GM19351 (cell line): ENCODE measurements around the gene SPATA7.
A peak's percentile ranks its signal among the peaks of the same experiment; 100 is the strongest.

Experiments
- ATAC-seq: cut with Tn5 transposase; IDR thresholded peaks from one replicate; pipeline ENCODE4 v1.9.1; 2021; ENCODE audit warnings: mild to moderate bottlenecking, moderate library complexity; ENCODE audit not compliant: unreplicated experiment

SPATA7 gene

GRCh38 chr14:88417594-88417993, 32.1 kb downstream of the SPATA7 start:
- no peak for ATAC-seq

DNA sequence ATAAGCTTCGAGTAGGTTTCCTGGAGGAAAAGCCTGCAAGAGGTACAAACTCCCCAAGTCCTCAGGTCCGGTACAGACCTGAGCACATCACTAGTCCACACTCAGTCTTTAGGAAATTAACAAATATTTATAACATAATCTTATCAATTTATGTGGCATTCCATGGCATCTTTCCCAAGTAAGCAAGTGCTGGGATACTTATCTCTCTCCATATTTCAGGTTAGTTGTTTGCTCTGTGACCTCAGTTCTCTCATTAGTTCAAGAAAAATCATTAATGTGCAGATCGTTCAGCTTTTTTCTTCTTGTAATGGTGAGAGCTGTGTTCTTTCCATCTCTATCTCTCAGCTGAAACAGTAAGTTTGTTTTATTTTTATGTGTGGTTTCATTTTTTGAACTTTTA, 34.7 kb downstream of the SPATA7 start:
- ATAC-seq, result no peak

DNA sequence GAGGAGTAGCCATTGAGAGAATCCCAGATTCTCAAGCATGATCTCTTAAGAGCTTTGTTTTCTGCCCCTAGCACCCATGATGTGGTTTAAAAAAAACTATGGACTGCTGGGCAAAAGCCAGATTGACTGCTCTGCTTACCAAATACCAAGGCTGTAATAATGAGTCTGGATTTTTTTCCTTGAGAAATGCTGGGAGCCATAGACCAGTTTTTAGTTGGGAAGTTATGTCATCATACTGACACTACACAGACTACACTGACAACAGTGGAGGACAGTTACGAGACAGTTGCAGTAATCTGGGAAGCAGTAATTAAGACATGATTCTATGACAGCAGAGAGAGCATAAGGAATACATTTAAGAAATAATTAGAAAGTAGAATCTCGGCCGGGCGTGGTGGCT, 35.8 kb downstream of the SPATA7 start:
- no peak for ATAC-seq

DNA sequence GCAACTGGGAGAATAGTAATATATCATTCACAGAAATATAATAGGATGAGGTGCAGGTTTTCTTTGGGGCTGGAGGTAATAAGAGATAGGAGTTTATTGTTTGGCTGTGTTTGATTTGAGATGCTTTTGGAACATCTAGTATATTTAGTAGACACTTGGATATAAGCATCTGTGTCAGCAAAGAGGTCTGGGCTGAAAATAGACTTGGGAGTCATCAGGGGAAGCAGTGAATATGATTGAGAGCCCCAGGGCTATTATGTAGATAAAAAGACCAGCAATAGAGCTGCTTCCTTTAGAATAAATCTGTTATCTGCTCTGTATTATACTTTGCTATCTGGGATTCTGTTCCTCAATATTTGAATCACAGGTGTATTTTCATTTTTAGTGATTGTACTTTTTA, 36.6 kb downstream of the SPATA7 start:
- ATAC-seq, result no peak

GRCh38 chr14:88422919-88423650, 37.6 kb downstream of the SPATA7 start:
- ATAC-seq, result no peak

DNA sequence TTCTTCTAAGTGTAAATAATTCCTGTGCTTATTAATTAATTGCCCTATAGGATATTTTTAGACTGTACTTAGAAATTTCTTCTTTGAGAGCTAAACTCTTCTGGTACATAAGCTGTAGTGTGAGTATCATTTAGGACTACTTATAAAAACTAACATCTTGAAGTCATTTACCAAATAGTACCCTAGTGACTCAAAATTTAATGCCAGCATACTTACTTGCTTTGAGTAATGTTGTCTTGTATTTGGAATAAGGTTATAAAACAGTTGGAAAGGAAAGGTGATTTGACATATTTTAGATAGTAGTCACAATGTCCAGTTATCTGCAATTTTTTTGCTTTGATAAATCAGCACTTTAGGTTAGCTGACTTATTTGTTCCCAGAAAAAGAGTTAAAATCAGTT, 39.1 kb downstream of the SPATA7 start:
- ATAC-seq, result no peak

DNA sequence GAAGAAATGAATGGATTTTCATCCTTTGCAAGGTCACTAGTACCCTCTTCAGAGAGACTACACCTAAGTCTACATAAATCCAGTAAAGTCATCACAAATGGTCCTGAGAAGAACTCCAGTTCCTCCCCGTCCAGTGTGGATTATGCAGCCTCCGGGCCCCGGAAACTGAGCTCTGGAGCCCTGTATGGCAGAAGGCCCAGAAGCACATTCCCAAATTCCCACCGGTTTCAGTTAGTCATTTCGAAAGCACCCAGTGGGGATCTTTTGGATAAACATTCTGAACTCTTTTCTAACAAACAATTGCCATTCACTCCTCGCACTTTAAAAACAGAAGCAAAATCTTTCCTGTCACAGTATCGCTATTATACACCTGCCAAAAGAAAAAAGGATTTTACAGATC, 40.8 kb downstream of the SPATA7 start:
- ATAC-seq, result no peak

DNA sequence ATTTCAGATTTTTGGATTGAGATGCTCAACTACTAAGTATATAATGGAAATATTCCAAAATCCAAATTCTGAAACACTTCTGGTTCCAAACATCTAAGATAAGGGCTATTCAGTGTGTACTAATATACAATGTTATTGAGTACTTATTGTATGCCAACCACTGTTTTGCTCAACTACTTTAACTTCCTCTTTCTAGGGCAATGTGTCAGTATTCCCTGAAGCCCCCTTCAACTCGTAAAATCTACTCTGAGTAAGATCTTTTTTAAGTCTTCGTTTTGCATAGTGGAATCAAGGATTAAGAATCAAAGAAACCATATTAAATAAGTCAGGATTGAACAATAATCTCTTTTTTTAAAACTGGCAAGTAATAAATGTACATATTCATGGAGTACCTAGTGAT, 45.5 kb downstream of the SPATA7 start:
- no peak for ATAC-seq

DNA sequence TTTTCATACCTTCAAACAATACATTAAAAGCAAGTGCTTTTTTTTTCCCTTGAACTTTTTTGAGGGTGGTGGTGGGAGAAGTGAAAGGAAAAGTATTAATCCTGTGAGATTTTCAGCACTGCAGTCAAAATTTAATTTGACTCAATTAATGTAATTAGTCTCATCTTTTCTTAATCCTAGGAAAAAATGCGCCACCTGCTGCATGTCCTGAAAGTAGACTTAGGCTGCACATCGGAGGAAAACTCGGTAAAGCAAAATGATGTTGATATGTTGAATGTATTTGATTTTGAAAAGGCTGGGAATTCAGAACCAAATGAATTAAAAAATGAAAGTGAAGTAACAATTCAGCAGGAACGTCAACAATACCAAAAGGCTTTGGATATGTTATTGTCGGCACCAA, 52.2 kb downstream of the SPATA7 start:
- ATAC-seq, result no peak

- ATAC-seq, result no peak
Measured at GRCh38 chr14:88439088-88439487, 53.6 kb downstream of the SPATA7 start.

GRCh38 chr14:88452231-88452630, 66.8 kb downstream of the SPATA7 start:
- ATAC-seq, result no peak

DNA sequence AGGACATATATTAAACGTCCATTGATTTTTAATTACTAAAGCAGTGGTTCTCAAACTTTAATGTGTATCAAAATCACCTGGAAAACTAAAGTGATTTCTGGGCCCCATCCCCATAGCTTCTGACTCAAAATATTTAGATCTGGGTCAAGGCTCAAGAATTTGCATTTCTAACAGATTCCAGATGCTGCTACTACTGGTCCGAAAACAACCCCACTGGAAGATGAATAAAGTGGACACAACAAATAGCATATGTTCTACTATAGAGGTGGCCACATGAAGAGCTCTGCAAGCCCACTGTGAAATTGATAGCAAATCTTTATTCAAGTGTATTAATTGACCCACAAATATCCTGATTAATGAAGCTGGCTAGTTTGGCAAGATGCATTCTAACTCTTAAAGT, 69.4 kb downstream of the SPATA7 start:
- ATAC-seq, result no peak

GRCh38 chr14:88463318-88463717, 77.9 kb downstream of the SPATA7 start:
- ATAC-seq, result peak; percentile 82

DNA sequence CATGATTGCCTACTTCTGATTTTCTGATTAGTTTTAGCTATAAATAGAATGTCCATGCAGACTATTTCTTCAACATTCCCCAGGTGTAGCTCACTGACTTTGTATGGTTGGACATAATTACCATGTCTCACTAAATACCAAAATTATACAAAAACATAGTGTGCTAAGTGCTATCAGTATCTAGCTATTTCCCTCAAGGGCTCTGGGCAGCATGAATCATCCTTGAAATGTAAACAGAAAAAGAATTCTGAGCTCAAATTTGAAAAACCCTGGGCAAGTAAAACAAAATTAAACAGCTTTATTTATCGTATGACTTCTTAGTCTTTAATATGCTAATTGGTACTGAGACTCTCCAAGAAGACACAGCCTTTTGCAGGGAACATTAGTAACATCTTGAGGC, 82.9 kb downstream of the SPATA7 start:
- ATAC-seq, result no peak

DNA sequence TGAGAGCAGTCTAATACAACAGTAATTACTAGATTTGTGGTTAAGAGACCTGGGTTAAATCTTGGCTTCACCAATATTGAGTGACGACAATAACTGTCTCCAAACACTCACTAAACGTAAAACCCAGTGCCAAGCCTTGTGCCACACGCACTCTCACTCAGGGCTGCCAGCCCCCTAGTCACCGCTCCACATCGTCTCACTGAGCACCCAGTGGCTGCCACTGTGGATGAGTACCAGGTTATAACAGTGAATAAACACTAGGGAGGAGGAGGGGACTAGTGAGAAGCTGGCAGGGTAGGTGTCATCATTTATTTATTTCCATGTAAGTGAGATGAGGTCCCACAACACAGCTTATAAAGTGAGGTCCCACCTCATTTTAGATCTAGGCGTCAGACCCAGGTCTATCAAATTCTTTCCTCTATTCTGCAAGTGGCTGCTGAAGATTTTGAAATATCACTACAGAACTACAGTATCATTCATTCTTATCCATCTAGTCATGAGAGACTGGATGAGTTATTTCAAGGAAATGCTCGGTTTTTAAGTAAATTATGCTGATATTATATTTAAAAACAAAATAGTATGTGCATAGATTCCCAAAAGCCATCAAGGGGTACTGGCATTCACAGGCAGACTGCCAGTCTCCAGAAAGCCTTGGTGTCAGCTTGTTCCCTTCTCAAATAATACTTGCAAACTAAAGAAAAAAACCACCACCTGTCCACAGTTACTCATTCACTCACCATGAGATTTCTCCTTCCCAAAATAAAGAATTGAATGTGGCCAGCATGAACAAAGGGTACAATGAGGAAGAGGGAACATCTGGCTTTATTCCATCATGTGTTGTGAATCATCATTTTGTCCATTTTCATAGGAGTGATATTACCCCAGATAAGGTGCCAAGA, 85.3 kb downstream of the SPATA7 start:
- no peak for ATAC-seq

- no peak for ATAC-seq
Measured at GRCh38 chr14:88473791-88474190, 88.3 kb downstream of the SPATA7 start.

- ATAC-seq, result no peak
Measured at GRCh38 chr14:88476214-88476774, 90.8 kb downstream of the SPATA7 start.

GRCh38 chr14:88476825-88477224, 91.4 kb downstream of the SPATA7 start:
- ATAC-seq, result no peak

GRCh38 chr14:88477513-88478250, 92.2 kb downstream of the SPATA7 start:
- ATAC-seq, result no peak

DNA sequence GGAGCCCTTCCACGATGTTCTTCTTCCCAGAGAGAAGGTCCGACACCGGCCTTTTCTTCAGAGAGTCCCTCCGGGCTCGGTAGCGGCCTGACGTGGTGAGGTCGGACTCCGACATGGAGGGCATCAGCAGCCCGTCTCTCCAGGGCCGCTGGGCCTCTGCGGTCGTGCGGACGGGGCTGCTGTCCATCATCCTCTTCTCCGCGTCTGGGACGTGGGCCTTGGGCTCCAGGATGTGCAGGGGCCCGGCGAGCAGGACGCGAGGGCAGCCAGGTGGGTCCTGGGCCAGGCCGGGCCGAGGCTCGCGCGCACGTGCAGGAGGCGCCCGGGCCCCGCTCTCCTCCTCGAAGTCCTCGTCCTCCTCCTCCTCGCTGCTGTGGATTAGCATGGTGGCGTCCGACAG, 93.5 kb downstream of the SPATA7 start:
- no peak for ATAC-seq

DNA sequence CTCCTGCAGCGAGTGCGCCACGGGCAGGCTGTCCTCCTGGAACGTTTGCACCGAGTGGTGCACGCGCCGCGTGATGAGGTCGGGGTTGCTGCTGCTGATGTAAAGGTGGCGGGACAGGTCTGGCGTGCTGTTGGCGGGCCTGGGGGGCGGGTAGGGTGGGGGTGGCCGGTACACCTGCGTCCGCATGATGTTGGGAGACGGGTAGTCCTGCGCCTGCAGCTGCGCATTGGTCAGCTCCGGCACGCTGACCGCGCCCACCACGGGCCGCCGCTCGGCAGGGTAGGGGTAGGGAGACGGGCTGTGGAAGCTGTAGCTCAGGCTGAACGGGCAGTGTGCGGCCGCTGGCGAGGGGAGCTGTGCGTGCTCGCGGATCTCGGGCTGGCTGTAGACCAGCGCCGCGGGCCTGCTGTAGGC, 94.1 kb downstream of the SPATA7 start:
- ATAC-seq, result no peak
